ENCODE results near the gene ST7.

DNA sequence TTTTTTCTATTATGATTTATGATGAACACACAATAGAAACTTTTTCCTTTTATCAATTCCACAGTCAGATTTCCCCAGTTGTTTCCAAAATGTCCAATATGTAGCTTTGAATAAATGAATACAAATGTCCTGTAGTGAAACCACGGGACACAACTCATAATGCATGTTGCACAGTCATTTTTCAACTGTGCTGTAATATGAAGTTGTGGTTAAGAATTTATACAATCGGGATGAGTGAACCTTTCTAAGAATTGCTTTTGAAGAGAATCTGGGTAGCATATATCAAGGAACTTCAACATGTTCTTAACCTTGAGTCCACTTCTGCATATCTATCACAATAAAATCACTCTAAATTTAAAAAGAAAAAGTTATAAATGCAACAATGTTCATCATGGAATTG, 14.6 kb upstream of the ST7 start:
- TF ChIP-seq GATA3 (IDR thresholded peaks at IDR 0.05; ENCODE audit: low read depth, low read length) (no peak), GATA2 (IDR thresholded peaks at IDR 0.05; ENCODE audit: low read depth, low read length) (no peak)

Data from SH-SY5Y (cell line).